ENCODE data around the gene AXDND1. TPM values are rescaled to one million over a fixed set of nuclear protein-coding genes. Genes with fewer than 3 reads are reported as not detected.

The AXDND1 gene
- total and polyA plus RNA-seq, 9 donors: 0.07 to 4.1 (median 0.17) TPM; not detected in 3

DNA sequence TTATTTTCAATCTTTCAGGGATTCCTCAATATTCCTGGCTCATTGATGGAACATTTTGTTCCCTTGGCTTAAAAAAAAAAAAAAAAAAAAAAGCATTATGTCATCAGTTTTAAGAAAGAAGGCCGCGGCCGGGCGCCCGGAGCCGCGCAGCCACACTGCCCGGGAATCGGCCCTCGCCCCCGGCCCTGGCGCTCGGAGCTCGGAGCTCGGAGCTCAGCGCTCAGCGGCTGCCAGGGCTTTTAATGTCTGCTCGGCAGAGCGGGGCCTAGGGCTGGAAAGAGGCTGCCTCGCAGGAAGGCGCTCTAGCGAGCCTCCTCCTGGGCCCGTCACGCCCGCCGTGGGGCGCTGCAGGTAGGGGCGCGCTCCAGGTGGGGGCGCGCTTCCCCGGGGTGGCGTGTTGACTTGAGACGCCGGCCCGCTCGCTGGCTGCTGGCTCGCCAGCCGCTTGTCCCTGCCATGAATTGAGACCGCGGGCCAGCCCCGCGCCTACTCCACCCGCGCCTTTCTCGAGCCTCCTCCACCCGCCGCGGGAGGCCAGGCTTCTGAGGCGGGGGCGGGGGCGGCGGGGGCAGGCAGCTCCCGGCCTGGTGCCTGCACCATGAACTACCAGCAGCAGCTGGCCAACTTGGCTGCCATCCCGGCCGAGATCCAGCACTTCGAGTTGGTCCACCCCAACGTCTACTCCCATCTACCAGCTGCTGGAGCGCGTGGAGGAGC is 220.5 kb downstream of the AXDND1 start:
- DNase-seq: peak in 3 of 5 donors; percentile 38 to 79 (median 54)
- TF ChIP-seq, protein P1, sequence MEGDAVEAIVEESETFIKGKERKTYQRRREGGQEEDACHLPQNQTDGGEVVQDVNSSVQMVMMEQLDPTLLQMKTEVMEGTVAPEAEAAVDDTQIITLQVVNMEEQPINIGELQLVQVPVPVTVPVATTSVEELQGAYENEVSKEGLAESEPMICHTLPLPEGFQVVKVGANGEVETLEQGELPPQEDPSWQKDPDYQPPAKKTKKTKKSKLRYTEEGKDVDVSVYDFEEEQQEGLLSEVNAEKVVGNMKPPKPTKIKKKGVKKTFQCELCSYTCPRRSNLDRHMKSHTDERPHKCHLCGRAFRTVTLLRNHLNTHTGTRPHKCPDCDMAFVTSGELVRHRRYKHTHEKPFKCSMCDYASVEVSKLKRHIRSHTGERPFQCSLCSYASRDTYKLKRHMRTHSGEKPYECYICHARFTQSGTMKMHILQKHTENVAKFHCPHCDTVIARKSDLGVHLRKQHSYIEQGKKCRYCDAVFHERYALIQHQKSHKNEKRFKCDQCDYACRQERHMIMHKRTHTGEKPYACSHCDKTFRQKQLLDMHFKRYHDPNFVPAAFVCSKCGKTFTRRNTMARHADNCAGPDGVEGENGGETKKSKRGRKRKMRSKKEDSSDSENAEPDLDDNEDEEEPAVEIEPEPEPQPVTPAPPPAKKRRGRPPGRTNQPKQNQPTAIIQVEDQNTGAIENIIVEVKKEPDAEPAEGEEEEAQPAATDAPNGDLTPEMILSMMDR (IDR thresholded peaks at IDR 0.05): peak in 1 of 3 donors; percentile 20
- no peak for TF ChIP-seq EP300 (IDR thresholded peaks at IDR 0.05)
- no peaks in the 10 kb centered on the region for H3K9me3 ChIP-seq
- H3K27me3 ChIP-seq: no peaks in the 10 kb centered on the region
- peaks cover 1% of the 10 kb centered on the region for H3K4me1 ChIP-seq (ENCODE audit: insufficient read depth)
- 1 to 3% (median 1%) methylated on average over 52 to 60 of the region's 60 CpGs for WGBS, 3 donors
- intact Hi-C loops (cut with DNase I): no loop called here
- H3K36me3 ChIP-seq: no peaks in the 10 kb centered on the region
- H3K27ac ChIP-seq: no peak overlapping the region
- peak overlapping the region; percentile 31 for H3K4me3 ChIP-seq

DNA sequence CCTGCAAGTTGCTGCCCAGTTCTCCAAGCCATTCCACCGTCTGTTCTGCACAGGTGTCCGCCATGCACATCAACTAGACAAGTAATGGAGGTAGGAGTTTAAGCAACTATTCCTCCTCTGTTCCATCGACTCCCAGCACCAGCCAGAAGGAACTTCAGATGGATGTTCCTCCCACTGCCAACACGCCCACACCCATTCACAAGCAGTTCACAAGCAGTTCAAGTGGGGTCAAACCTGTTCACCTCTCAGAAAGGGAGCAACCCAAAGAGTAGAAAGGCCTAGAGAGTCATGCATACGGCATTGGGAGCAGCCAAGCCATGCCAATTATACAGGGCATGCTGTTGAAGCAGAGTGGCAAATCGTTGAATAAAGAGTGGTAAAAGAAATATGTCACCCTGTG is 221.6 kb downstream of the AXDND1 start:
- intact Hi-C loops (cut with DNase I): no loop called here
- no peaks in the 10 kb centered on the region for H3K27me3 ChIP-seq
- H3K9me3 ChIP-seq: peaks cover 0 to 8% of the 10 kb centered on the region in 2 donors
- no peak overlapping the region for H3K27ac ChIP-seq
- TF ChIP-seq EP300 (IDR thresholded peaks at IDR 0.05) (no peak), POLR2A (IDR thresholded peaks at IDR 0.05) (no peak)
- TF ChIP-seq, protein P1 (IDR thresholded peaks at IDR 0.05): no peak
- H3K4me1 ChIP-seq (ENCODE audit: insufficient read depth): peaks cover 1% of the 10 kb centered on the region
- no peaks in the 10 kb centered on the region for H3K36me3 ChIP-seq
- no peak for DNase-seq
- no peak overlapping the region for H3K4me3 ChIP-seq
- 93 to 96% (median 95%) methylated on average over 6 of the region's 6 CpGs for WGBS, 3 donors

DNA sequence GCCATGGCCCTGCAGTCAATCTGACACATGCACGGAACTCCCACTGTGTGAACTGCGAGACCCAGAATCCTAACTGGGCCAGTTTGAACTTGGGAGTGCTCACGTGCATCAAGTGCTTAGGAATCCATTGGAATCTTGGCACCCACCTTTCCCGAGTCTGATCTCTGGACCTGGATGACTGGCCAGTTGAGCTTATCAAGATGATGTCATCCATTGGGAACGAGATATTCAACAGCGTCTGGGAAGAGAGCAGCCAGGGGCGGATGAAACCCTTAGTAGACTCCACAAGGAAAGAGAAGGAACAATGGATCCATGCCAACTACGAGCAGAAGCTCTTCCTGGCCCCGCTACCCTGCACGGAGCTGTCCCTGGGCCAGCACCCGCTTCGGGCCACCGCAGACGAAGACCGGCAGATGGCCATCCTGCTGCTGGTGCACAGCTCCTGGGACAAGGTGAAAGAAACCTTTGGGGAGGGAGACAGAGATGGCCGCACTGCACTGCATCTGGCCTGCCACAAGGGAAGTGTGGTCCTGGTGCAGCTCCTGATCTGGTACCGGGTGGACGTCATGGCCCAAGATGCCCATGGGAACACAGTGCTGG is 222.8 kb downstream of the AXDND1 start:
- TF ChIP-seq, protein P1 (IDR thresholded peaks at IDR 0.05): no peak
- H3K9me3 ChIP-seq: peaks cover 0 to 8% of the 10 kb centered on the region in 2 donors
- WGBS, 3 donors: 88 to 89% (median 89%) methylated on average over 18 of the region's 18 CpGs
- peaks cover 1% of the 10 kb centered on the region for H3K4me1 ChIP-seq (ENCODE audit: insufficient read depth)
- no peak for DNase-seq
- intact Hi-C loops (cut with DNase I): no loop called here
- no peak overlapping the region for H3K27ac ChIP-seq
- no peak overlapping the region for H3K4me3 ChIP-seq
- no peaks in the 10 kb centered on the region for H3K27me3 ChIP-seq
- H3K36me3 ChIP-seq: no peaks in the 10 kb centered on the region

DNA sequence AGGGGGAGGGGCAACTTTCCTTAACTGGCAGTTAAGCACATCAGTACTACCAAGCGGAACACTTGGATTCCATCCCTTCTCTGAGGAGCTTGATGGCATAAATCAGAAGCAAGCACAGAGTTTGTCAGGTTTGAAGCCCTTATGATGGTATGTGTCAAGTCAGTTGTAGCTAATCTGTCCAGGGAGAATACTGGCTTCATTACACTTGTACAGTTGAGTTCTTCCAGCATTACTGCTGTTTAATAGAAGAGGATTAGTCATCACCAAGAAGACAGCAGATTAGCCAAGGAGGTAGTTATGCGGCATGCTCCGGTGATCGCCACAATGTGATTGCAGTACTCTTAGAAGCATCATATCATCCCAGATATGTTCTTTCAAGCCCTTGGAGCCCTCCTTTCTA is 223.7 kb downstream of the AXDND1 start:
- TF ChIP-seq, protein P1 (IDR thresholded peaks at IDR 0.05): no peak
- no peak for TF ChIP-seq POLR2A (IDR thresholded peaks at IDR 0.05)
- Histone ChIP-seq H3K36me3 (no peaks in the 10 kb centered on the region), H3K4me1 (ENCODE audit: insufficient read depth) (peaks cover 1% of the 10 kb centered on the region), H3K27me3 (no peaks in the 10 kb centered on the region), H3K9me3 (peaks cover 0 to 8% of the 10 kb centered on the region in 2 donors), H3K4me3 (no peak overlapping the region), H3K27ac (no peak overlapping the region)
- WGBS, 3 donors: 80 to 93% (median 83%) methylated on average over 4 of the region's 4 CpGs
- intact Hi-C loops (cut with DNase I): no loop called here
- DNase-seq: no peak

All from ovary (tissue), 9 donors.